HFF-Myc (cell line): ENCODE data around the gene ACSS3.
"Not testable (repeated sequence)": the region's sequence is repeated elsewhere in the genome, so short reads cannot be mapped to it uniquely, and the experiment has no call there.

Source experiments
- DNase-seq: peaks from one replicate; pipeline ENCODE4 v3.0.0-alpha.2; 2011; ENCODE audit warnings: low read depth; ENCODE audit errors: extremely low read depth
- H3K4me3 ChIP-seq: replicated peaks from 2 replicates; pipeline ENCODE4 v1.5.1; 2011; ENCODE audit warnings: low read depth, mild to moderate bottlenecking, control low read depth, low read length
- TF ChIP-seq, protein P1 (sequence below): IDR thresholded peaks from 2 replicates; pipeline ENCODE4 v1.5.1; 2012; ENCODE audit warnings: mild to moderate bottlenecking, low read depth, low read length, control low read depth; ENCODE audit errors: missing control alignments

The ACSS3 gene

DNA sequence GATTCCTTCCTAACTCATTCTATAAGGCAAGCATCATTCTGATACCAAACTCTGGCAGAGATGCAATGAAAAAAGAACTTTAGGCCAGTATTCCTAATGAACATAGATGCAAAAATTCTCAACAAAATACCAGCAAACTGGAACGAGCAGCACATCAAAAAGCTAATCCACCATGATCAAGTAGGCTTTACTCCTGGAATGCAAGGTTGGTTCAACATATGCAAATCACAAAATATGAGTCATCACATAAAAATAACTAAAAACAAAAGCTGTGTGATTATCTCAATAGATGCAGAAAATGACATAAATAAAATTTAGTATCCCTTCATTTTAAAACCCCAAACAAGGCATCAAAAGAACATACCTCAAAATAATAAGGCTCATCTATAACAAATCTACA is 98.9 kb downstream of the ACSS3 start:
- no peak for DNase-seq
- no peak overlapping the region for H3K4me3 ChIP-seq
- TF ChIP-seq, protein P1, sequence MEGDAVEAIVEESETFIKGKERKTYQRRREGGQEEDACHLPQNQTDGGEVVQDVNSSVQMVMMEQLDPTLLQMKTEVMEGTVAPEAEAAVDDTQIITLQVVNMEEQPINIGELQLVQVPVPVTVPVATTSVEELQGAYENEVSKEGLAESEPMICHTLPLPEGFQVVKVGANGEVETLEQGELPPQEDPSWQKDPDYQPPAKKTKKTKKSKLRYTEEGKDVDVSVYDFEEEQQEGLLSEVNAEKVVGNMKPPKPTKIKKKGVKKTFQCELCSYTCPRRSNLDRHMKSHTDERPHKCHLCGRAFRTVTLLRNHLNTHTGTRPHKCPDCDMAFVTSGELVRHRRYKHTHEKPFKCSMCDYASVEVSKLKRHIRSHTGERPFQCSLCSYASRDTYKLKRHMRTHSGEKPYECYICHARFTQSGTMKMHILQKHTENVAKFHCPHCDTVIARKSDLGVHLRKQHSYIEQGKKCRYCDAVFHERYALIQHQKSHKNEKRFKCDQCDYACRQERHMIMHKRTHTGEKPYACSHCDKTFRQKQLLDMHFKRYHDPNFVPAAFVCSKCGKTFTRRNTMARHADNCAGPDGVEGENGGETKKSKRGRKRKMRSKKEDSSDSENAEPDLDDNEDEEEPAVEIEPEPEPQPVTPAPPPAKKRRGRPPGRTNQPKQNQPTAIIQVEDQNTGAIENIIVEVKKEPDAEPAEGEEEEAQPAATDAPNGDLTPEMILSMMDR: no peak

DNA sequence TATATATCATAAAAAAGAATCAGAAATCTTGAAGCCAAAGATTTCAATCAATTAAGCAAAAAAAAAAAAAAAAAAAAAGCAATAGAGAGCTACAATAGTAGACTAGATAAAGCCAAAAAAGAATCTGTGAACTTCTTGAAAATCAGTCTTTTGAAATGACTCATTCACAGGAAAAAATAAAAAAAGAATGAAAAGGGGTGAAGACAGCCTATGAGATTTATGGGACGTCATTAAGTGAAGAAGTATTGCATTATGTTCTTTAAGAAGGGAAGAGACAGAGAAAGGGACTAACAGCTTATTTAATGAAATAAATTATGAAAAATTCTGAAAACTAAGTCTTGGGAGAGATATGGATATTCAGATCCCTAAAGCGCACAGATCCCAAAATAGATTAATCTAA is 103.8 kb downstream of the ACSS3 start:
- no peak for DNase-seq
- TF ChIP-seq, protein P1: no peak
- no peak overlapping the region for H3K4me3 ChIP-seq

DNA sequence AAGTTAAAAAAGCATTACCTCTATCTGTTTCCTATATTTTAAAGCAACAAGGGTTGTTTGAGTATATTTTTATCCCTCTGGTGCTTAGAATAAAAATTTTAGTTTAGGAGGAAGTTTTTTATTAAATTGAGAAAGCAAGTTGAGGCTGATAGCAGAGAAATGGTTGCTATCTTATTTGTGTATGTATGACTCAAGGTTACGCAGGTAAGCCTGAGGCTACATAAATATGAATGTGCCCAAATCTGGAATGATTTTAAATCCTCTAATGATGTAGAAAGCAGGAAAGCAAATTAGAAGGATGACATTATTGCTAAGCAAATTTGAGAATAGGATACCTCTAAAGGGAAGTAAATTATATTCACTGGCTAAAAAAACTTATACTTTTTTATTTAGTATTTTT is 109.8 kb downstream of the ACSS3 start:
- DNase-seq: no peak
- TF ChIP-seq, protein P1: no peak
- H3K4me3 ChIP-seq: no peak overlapping the region

DNA sequence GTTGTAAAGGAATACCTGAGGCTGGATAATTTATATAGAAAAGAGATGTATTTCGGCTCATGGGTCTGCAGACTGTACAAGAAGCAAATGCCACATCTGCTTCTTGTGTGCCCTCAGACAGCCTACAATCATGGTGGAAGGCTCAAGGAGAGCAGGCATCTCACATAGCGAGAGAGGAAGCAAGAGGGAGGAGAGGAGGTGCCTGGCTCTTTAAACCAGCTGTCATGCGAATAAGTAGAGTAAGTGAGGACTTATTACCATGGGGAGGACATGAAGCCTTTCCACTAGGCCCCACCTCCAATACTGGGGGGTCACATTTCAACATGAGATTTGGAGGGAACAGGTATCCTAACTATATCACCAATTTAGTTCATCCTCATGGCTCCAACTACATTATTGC is 118.7 kb downstream of the ACSS3 start:
- TF ChIP-seq, protein P1: no peak
- no peak overlapping the region for H3K4me3 ChIP-seq
- DNase-seq: no peak

DNA sequence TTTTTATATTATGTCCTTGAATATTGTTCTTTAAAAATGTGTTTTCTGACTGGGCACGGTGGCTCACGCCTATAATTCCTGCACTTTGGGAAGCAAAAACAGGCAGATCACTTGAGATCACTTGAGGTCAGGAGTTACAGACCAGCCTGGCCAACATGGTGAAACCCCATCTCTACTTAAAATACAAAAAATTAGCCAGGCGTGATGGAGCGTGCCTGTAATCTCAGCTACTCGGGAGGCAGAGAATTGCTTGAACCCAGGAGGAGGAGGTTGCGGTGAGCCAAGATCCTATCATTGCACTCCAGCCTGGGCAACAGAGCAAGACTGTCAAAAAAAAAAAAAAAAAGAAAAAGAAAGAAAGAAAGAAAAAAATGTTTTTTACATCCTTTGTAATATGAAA is 122.7 kb downstream of the ACSS3 start:
- not testable (repeated sequence) for H3K4me3 ChIP-seq, DNase-seq

DNA sequence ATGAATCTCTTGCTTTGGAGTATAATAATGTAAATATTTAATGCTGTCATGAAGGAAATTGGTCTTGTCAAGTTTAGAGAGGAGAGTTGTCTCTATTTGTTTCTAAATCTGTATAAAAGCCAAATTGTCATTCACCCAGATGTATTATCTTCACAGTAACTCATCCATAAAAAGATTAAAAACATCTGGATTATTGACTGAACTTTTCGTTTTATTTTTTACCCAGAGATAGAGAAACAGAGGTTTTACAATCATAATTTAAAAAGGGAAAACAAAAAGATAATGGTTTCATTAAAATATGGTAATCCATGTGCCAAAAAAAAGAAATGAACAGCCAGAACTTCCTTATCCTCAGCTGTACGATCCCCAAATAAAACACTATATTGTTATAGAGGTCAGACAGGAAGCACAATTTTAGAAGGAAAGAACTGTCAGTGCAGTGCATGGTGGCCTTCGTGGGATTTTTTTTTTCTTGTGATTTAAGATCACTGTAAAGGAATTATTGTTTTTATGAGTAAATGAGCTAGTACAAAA is 125.9 kb downstream of the ACSS3 start:
- TF ChIP-seq, protein P1: no peak
- no peak overlapping the region for H3K4me3 ChIP-seq
- DNase-seq: no peak

DNA sequence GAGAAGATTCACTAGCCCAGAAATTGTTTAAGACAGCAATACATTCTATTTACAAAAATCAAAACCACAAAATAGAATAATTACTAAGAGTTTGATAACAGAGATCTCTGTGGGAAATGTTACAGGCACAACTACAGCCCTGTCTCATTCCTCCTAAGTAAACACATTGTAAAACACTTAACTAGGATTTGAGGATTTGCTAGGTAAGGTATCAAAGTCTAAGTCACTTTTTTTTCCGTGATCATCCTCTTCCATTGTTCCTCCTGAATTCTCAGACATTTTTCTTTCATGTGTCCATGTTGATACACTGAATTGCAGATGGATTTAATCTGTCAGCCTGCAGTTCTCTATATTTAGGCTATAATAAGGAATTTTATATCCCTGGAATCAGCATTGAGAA is 127.5 kb downstream of the ACSS3 start:
- TF ChIP-seq, protein P1: no peak
- no peak for DNase-seq
- no peak overlapping the region for H3K4me3 ChIP-seq

DNA sequence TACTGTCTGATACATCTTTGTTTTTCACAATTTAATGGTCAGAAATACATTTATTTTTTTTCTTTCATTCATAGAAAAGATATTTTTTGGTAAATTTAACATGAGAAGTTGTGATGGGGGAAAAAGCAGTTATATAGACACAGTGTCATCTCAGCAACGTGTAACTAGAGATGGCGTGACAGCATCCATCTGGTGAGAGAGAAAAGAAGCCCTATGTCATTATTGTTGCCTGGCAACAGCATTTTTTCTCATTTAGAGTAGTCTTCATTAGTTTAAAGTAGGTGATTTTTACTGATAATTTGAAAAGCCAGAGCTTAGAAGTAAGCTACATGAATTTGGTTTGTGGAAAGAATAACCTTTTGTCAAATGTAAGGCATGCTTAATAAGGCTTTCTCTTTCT is 128.6 kb downstream of the ACSS3 start:
- no peak overlapping the region for H3K4me3 ChIP-seq
- TF ChIP-seq, protein P1: no peak

More for the DNA sequence above, 128.6 kb downstream of the ACSS3 start:
- DNase-seq: no peak
